Stromal cell of bone marrow (primary cell): ENCODE measurements around the gene RTL10.

Experiments used
- DNase-seq: peaks from one replicate; pipeline ENCODE4 v3.0.0-alpha.2; 2012; ENCODE audit warnings: low read depth

The RTL10 gene, protein sequence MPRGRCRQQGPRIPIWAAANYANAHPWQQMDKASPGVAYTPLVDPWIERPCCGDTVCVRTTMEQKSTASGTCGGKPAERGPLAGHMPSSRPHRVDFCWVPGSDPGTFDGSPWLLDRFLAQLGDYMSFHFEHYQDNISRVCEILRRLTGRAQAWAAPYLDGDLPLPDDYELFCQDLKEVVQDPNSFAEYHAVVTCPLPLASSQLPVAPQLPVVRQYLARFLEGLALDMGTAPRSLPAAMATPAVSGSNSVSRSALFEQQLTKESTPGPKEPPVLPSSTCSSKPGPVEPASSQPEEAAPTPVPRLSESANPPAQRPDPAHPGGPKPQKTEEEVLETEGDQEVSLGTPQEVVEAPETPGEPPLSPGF

DNA sequence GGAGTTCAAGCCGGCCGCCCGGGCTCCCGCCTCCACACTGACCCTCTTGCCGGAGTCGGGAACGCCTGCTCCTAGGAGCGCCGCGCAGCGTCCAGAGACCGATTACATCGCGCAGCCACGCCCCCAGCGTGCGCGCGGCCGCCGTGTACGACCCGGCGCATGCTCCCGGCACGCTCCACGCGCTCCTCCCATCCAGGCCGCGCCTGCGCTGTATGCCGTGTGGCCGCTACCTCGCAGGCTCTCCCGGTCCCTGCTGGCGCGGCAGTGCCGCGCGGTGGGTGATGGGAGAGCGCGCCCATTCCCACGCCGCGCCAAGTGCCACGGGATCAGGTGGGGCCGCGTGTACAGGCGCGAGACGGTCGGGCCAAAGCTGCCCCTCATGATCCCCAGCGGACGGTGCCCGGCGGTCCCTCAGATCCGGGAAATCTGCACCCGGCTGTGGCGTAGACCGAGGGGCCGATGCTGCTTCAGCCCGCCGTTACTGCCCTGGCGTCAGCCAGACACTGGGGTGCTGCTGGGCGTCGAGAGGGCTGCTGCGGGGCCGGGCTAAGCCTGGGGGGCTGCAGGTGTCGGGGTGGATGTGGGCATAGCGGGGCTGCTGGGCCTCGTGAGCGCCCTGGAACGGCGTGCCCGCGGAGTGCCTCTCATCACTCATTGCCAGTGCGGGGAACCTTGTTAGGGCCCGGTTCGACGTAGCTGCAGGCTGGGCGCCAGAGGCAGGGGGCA lies at the start of gene RTL10, which contains the start of gene GNB1L:
RTL10 (minus strand) TSS at position 97 of the 726 bp plus-strand sequence. CDS start 2,613 bp downstream, outside the sequence.
GNB1L (minus strand) TSS at position 97 of the 726 bp plus-strand sequence. CDS start 33,519 bp downstream, outside the sequence.
- DNase-seq = peak; percentile 94

DNA sequence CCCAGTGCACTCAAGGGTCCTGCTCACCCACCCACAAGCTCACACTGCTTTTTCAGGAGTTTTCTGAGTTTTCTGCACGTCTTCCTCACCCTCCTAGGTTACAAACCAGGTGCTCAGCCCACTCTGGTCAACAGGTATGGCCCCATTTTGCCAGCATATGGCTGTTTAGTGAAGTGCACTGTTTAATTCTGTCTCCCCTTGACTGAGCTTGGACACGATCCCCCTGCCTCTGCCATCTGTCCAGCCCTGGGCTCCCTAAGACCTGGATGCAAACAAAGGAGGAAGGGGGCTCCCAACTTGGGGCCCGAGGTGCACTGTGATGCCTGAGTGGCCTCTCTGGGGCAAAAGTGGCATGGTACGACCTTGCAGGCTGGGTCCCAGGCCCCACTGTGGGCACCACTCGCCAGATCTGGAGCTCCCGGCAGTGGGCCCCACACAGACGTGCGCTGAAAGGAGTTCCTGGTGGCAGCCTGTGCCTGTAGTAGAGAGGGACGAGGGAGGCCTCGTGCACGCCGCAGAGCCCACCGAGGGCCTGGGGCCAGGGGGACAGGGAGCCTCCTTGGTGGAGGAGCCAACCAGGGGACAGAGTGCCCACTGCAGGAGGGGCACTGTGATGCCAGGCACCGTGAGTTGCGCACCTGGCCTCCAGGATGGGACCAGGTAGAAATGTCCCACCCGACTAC lies 49.6 kb upstream of the RTL10 start:
- no peak for DNase-seq

DNA sequence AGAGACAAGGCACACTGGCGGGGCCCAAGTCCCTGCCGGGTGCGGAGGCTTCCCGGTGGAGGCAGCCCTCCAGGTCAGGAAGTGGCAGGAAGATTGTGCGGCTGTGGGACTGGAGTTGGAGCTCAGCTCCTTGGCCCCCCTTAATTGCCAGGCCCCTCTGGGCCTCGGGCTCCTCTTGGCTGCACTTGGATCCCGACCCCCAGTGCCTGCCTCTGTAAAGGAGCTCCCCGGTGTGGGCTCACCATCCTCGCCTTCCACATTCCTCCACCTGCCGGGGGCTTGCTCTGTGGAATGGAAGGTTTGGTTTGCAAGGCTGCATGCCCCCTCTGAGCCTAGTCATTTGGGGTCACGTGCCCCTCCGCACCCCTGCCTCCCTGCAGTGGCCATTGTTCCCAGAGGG lies 48.8 kb upstream of the RTL10 start:
- DNase-seq = no peak

DNA sequence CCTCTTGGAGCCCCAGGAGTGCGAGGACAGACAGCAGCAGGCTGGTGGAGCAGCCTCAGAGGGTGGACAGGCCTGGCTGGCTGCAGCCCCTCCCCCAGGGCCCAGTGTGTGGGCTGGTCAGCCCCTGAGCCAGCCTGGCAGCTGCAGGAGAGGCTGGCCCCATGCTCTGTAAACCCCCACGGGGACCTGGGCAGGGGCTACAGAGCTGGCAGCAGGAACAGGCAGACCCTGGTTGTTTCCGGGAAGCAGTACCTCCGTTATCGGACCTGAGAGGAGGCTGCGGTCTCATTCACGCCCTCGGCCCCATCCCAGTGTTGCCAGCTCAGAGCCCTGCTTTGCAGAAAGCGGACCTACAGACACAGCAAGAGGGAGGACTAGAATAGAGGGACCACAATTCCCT lies 48.4 kb upstream of the RTL10 start:
- DNase-seq = no peak

DNA sequence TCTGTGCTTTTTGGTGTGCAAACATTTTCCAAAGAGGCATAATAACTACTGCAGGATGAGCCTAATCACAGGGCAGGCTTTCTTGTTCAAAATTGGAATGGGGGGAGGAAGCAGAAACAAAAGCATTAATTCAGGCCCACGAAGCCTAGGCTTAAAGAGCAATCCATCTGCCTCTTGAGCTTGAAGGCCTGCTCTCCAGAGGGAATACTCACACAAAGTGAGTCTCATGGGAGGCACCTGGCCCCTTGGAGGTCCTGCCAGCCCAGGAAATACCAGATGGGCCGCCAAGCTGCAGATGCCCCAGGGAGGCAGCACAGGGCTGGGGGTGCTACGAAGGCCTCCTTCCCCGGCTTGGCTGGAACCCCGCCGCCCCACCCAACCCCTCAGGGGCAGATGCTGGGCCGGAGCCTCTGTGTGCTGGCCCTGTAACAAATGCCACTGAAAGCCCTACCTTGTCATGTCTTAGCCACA lies 47.6 kb upstream of the RTL10 start:
- DNase-seq = no peak

DNA sequence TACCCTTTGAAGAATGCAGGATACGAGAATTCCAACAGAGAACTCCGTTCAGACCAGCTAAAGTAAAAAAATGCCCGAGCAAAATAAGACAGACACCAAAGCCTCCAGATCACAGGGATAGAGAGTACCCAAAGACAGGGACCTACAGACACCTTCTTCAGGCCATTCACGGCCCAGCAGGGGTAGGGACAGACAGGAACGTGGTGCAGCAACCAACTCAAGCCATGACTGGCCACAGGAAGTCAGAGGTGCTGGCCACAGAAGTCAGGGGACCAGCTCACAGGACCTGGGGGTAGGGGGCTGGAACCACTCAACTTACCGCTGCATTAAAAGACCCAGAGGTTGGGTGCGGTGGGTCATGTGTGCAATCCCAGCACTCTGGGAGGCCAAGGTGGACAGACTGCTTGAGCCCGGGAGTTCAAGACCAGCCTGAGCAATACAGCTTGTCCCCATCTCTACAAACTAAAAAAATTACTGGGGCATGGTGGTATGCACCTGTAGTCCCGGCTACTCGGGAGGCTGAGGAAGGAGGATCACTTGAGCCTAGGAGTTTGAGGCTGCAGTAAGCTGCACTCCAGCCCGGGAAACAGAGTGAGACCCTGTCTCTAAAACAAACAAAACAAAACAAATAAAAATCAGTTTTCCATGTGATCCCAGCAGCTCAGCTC lies 47.0 kb upstream of the RTL10 start:
- no peak for DNase-seq

DNA sequence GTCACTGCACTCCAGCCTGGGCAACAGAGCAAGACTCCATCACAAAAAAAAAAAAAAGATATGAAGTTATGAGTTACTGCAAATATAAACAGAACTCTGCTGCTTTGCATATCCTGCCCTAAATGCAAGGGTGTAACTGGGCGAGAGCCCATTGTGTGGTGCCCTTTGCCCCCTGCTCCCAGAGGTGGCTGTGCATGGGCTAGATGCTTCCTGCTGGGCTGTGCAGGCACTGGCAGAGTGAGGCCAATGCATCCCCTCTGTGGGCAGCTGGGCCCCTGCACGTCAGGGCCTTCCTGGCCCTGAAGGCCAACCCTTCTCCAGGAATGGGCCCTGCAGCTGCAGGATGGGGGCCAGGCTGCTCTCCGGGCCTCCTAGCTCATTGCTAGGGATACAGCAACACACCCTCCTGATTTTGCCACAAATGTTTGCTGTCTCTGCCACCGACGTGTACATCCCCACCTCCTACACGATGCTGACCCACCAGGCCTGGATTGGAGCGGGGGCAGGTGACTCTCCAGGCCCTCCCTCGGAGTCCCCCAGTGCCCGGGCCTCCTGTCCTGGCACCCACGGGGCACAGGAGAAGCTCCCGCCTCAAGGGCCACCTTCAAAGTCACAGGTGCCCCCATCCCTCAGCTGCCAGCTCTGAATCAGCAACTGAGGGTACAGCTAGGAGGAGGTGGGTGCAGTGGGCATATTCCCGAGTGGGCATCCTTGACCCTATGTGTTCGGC lies 46.2 kb upstream of the RTL10 start:
- DNase-seq = no peak

DNA sequence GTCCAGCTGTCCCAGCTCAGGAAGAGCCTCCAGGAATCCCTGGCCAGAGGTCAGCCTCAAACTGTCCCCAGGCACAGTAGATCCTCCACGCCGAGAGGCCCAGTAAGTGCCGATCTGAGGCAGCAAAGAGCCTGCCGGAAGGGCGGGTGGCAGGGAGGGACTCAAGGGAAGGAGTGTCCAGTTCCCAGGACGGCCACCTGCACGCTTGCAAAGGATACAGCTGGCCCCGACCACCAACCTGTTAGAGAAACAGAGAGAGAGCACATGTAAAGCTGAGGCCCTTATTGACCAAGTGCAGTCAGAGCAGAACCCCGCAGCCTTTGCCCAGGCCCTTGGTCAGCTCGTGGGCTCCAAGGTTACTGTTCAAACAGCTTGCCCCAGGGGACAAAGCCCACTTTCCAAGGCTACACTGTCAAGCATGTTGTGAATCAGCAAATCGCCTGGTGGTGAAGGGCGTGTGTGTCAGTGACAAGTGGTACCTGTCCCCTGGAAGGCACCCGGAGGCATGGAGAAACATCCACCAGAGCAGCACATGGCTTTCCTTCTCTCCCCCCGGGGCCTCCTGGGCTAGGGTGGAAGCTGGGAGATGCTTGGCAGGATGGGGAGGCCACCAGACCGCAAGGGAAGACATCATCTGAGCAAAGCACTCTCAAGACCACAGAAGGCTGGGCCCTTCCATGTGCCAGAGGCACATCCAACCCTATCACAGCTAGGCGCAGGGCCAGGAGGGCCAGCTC lies 44.3 kb upstream of the RTL10 start:
- no peak for DNase-seq

DNA sequence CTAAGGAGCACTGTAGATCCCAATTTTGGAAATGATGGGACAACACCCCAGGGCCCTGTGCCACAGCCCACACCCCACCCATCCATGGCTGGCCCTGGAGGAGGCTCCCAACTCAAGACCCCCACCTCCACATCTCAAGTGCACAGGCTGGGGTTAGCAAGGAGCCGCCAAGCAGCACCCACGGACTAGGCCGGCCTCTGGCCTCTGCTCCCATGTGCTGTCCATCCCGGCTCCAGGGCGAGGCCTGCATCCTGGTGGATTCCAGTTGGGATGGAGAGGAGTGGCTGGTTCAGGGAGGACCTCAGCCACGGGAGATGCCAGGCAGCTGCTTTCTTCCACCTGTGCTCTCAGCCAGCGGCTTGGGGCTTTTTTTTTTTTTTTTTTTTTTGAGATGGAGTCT lies 43.5 kb upstream of the RTL10 start:
- DNase-seq = no peak

DNA sequence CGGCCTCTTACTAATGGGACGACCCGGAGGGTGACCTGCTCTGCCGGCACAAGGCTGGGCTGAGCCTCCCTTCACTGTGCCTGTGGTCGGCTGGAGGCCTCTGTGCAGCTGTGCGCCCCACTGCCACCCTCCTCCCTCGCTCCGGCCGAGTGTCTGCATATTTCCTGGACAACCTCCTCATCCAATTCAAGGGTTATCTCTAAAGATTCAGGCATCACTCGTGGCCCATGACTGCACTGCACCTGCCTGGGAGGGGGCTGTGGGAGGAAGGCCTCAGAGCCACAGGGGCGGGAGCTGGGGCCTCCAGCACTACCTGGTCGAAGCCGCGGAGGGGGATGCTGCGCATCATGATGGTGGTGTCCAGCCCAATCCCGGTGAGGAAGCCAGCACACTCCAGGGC lies 43.1 kb upstream of the RTL10 start:
- no peak for DNase-seq

DNA sequence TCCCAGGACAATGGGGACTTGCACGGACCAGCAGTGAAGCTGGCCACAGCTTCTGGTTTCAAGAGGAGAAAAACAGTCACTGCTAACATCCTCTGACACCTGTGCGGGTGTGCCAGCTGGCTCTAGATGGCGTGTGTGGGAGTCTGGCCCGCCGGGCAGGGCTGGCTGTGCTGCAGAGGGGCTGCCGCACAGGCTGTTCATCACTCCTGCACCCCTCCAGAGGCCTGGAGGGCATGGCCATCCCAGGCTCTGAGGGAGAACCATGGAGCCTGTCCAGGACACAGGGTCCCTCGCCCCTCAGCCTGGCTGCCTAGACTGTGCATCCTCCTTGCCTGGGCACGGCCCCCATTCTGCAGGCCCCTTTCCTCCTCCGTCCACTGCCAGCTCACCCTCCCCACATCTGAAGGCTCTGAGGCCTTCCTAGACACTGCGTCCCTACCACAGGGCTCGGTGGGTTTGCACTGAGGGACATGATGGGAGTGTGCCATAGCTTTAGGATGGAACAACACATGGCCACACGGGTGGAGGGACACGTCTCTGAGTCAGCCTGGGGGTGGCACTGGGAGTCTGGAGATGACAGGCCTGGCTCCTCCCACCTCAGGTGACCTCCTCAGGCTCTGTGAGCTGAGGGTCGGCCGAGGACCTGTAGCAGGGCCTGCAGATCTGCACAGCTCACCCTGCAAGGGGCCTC lies 42.1 kb upstream of the RTL10 start:
- no peak for DNase-seq

DNA sequence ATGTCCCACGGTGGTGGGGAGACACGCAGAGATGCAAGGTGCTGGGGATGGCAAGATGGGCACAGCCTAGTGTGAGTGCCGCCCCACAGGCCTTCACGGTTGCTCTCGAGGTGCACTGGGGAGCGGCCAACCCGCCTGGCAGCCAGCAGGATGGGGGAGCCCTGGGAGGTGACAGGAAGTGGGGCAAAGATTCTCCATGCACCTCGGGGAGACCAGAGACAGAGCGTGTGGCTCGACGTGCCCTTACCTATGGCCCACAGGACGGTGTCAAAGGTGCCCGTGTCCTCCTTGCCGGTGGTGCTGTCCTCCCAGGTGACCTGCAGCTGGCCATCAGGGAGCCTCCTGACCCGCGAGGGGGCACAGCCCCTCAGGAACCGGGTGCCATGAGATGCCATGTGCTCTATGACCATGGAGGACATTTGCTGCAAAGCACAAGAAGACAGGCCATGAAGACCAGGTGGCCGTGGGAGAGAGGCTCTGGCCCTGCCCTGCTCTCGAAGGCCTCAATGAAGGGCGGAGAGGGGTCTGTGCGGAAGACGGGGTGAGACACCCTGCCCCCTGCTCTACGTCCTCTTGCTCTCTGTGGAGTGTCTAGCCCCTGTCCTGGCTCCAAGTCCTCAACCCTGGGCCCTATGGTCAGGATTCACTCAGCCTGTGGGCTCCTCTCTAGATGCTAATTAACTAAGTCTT lies 40.6 kb upstream of the RTL10 start:
- DNase-seq = no peak

DNA sequence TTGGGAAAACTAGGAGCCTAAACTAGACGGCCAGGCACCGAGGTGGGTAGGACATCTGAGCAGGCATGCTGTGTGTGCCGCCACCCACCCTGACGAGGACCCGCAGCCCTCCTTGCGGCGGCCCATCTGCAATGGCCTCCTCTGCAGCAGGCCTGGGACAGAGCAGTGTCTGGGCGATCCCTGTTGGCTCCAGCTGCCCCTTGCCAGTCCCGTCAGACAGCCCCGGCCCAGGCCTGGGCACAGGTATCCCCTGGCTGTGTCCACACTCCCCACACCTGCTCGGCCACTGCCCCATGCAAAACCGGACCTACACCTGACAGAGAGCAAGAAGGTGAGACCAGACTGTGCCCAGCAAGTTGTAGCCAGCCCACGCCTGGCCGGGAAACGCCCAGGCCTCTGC lies 38.7 kb upstream of the RTL10 start:
- DNase-seq = no peak

DNA sequence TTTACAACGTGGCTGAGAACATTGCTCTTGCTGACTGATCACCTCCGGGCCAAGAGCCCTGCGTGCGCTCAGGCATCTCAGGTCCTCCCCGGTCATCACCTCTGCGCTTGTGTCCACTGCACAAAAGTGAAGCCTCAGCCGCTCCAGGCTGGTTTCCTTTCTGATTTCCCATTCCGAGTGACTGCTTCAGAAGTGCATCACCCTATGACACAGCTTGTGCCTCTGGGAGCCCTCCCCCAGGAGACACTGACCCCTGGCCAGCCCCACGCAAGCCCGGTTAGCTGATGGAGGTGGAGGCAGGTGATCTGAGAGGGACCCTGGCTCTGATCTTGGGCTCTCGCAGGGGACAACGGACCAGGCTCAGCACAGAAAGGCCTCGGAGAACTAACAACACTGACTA lies 38.3 kb upstream of the RTL10 start:
- DNase-seq = no peak

DNA sequence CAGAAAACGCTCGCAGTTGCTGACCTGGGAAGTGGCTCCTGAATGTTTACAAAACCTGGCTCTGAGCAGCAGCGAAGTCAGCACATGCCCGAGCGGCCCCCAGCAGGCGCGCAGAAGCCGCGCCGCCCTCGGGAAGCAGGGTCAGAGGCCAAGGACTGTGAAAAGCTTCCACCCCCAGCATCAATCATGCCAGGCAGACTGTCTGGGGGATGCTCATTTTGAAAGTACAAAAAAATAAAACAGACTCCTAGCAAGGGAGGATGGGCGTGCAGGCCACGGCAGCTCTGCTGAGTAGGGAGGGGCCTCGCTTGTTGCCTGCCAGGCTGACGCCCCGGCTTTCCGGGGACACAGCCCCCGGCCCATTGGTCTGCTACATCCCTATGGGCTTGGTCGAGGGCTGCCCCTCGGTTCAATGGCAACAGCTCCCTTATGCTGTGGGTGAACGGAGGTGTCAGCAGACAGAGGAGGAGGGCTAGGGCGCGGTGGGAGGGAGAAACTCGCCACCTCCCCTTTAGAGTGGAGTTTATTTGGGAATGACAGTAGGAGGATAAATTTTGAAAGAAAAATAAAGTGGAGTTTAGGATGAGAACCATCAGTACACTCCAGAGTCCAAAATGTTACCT lies 37.7 kb upstream of the RTL10 start:
- DNase-seq = no peak

DNA sequence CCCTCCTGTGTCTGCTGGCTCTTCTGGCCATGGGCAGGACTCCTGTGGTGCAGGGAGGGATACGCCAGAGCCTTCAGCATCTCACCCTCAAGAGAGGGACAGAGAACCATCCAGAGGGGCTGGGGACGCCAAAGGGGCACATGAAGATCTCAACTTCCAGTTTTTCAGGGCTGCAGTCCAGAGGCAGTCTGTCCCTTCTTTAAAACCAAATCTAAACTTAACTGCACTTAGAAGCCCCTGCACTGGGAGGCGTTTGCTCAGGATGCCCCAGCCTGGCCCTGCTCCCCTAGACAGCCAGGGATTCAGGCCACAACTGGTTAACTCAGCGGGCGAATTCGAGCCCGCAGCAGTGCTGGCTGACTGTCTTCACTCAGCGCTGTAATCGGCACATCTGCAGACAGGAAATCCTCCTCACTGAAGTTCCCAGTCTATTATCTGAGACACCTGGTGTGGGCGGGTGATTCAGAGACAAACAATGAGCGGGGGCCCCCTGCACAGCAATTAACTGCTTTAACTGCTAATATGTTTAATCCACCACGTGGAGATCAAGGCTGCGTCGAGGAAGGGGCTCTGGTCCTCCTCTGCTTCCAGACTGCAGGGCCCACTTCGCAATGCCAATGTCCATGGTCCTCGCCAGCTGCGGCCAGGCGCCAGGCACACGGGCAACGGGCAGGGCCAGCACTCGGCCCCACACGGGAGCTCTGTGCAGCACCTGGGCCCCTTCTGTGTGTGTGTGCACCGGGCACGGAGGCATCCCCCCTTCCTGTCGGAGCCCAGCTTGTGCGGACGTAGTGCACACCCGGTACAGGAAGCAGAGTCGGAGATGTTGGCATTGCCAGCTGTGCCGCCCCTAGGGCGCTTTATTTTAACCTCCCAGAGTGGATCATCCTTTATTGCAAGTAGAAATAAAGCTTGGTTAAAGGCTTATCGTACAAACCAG lies 36.9 kb upstream of the RTL10 start:
- DNase-seq = no peak

DNA sequence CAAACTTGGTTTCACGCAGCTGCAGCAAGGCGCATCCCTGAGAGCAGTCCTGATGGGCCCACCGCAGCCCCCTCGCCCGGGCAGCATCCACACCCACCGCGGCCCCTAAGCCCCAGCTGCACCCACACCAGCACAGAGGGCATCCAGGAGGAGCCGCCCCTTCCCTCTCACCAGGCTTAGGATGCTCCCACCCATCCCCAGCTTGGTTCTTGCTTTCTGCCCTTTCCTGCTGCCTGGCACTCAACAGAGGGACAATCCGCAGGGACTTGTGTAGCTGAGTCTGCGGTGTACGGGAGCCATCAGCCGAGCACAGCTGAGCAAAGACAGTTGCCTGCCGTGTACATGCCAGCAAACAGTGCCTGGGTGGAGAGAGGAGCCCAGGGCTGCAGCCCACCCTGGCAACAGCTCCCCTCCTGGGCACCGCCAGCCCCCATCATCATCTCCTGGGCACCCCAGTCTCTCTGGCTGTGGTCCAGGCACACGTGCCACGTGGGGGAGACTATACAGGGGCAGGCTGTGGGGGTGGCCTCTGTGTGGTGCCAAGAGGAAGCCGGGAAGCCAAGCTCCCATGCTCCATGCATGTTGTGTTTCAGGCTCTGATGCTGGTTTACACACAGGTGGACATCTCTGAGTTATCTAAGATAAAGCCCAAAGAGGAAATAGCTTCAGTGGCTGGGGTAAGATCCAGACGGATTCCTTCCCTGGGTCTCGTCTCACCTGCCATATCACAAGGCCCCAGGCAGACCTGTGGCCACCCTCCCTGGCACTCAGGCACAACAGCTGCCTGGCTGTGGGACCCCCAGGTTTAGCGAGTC lies 36.0 kb upstream of the RTL10 start:
- no peak for DNase-seq
